HEK293 (cell line): ENCODE results near the gene C1orf52.

Experiments used
- TCF7L2 ChIP-seq: IDR thresholded peaks from 2 replicates; pipeline ENCODE4 v1.6.1; 2011; ENCODE audit warnings: low read depth, mild to moderate bottlenecking, inconsistent platforms, low read length, moderate library complexity, borderline replicate concordance
- ZNF121 ChIP-seq: fragments of 450-650 bp; formaldehyde crosslinking; IDR thresholded peaks from 2 replicates; pipeline ENCODE4 v1.5.1; 2016; ENCODE audit warnings: missing biosample characterization, missing genetic modification characterization
- TF ChIP-seq, protein P1 (sequence below): fragments of 450-650 bp; formaldehyde crosslinking; optimal IDR thresholded peaks from 2 replicates; pipeline ENCODE3; 2016; ENCODE audit warnings: missing biosample characterization, mild to moderate bottlenecking, missing genetic modification characterization
- TF ChIP-seq, protein P2 (sequence below): fragments of 450-650 bp; formaldehyde crosslinking; conservative IDR thresholded peaks from 2 replicates; pipeline ENCODE4 v1.5.1; 2016; ENCODE audit warnings: low read depth, missing biosample characterization, missing genetic modification characterization
- TF ChIP-seq, protein P3 (sequence below): fragments of 450-650 bp; formaldehyde crosslinking; IDR thresholded peaks from 2 replicates; pipeline ENCODE4 v1.5.1; 2016; ENCODE audit warnings: missing biosample characterization, missing genetic modification characterization
- TF ChIP-seq, protein P4 (sequence below): fragments of 450-650 bp; formaldehyde crosslinking; IDR thresholded peaks from 2 replicates; pipeline ENCODE4 v1.5.1; 2016; ENCODE audit warnings: missing biosample characterization, missing genetic modification characterization
- TF ChIP-seq, protein P5 (sequence below): fragments of 450-650 bp; formaldehyde crosslinking; IDR thresholded peaks from 2 replicates; pipeline ENCODE4 v1.5.1; 2016; ENCODE audit warnings: missing biosample characterization, missing genetic modification characterization
- TF ChIP-seq, protein P6 (sequence below): fragments of 450-650 bp; formaldehyde crosslinking; IDR thresholded peaks from 2 replicates; pipeline ENCODE4 v1.5.1; 2016; ENCODE audit warnings: missing biosample characterization, missing genetic modification characterization

DNA sequence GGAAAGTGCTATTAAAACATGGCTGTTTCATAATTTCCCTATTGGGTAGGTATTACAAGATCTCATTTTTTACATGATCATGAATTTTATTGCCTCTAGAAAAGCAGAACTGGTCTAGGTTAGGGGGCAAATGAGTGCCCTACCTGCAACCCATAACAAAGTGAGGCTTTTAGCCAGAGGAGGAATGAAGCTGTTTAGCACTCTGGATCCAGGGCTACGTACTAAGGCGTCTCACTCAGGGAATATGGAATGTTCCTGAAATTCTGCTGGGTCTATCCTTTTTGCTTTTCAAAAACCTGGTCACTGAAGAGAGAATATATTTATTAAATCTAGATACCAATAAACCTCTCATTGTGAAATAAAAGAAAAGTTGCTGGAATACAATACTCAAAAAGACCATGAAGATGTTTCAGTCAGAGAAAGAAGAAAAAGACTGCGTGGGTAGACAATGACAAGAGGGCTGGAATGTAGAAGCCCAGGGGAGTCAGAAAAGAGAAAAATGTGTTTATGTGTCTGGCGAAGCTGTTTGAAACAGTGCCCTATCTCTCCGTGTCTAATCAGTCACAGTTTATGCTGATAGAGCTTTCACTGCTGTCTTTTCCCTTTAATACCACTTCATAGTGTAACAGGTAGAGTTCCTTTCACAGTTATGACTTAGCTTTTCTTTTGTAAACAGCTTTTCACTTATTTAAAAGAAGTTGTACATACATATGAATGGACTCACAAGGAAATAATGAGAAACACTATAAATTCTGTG is 33.7 kb downstream of the C1orf52 start:
- TF ChIP-seq, protein P1, sequence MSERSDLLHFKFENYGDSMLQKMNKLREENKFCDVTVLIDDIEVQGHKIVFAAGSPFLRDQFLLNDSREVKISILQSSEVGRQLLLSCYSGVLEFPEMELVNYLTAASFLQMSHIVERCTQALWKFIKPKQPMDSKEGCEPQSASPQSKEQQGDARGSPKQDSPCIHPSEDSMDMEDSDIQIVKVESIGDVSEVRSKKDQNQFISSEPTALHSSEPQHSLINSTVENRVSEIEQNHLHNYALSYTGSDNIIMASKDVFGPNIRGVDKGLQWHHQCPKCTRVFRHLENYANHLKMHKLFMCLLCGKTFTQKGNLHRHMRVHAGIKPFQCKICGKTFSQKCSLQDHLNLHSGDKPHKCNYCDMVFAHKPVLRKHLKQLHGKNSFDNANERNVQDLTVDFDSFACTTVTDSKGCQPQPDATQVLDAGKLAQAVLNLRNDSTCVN, result no peak
- TF ChIP-seq, protein P2, sequence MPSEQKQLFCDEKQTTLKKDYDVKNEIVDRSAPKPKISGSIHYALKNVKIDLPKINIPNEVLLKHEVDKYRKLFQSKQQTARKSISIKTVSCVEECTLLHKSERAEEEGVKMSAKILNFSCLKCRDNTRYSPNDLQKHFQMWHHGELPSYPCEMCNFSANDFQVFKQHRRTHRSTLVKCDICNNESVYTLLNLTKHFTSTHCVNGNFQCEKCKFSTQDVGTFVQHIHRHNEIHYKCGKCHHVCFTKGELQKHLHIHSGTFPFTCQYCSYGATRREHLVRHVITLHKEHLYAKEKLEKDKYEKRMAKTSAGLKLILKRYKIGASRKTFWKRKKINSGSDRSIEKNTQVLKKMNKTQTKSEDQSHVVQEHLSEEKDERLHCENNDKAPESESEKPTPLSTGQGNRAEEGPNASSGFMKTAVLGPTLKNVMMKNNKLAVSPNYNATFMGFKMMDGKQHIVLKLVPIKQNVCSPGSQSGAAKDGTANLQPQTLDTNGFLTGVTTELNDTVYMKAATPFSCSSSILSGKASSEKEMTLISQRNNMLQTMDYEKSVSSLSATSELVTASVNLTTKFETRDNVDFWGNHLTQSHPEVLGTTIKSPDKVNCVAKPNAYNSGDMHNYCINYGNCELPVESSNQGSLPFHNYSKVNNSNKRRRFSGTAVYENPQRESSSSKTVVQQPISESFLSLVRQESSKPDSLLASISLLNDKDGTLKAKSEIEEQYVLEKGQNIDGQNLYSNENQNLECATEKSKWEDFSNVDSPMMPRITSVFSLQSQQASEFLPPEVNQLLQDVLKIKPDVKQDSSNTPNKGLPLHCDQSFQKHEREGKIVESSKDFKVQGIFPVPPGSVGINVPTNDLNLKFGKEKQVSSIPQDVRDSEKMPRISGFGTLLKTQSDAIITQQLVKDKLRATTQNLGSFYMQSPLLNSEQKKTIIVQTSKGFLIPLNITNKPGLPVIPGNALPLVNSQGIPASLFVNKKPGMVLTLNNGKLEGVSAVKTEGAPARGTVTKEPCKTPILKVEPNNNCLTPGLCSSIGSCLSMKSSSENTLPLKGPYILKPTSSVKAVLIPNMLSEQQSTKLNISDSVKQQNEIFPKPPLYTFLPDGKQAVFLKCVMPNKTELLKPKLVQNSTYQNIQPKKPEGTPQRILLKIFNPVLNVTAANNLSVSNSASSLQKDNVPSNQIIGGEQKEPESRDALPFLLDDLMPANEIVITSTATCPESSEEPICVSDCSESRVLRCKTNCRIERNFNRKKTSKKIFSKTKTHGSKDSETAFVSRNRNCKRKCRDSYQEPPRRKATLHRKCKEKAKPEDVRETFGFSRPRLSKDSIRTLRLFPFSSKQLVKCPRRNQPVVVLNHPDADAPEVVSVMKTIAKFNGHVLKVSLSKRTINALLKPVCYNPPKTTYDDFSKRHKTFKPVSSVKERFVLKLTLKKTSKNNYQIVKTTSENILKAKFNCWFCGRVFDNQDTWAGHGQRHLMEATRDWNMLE (tag by site-specific recombination), result no peak
- TF ChIP-seq ZNF121 (no peak), TCF7L2 (peak; percentile 61; the same call in 1 of the 2 replicates)
- TF ChIP-seq, protein P3, sequence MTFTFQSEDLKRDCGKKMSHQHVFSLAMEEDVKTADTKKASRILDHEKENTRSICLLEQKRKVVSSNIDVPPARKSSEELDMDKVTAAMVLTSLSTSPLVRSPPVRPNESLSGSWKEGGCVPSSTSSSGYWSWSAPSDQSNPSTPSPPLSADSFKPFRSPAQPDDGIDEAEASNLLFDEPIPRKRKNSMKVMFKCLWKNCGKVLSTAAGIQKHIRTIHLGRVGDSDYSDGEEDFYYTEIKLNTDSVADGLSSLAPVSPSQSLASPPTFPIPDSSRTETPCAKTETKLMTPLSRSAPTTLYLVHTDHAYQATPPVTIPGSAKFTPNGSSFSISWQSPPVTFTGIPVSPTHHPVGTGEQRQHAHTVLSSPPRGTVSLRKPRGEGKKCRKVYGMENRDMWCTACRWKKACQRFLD (tag by site-specific recombination), result no peak
- TF ChIP-seq, protein P4, sequence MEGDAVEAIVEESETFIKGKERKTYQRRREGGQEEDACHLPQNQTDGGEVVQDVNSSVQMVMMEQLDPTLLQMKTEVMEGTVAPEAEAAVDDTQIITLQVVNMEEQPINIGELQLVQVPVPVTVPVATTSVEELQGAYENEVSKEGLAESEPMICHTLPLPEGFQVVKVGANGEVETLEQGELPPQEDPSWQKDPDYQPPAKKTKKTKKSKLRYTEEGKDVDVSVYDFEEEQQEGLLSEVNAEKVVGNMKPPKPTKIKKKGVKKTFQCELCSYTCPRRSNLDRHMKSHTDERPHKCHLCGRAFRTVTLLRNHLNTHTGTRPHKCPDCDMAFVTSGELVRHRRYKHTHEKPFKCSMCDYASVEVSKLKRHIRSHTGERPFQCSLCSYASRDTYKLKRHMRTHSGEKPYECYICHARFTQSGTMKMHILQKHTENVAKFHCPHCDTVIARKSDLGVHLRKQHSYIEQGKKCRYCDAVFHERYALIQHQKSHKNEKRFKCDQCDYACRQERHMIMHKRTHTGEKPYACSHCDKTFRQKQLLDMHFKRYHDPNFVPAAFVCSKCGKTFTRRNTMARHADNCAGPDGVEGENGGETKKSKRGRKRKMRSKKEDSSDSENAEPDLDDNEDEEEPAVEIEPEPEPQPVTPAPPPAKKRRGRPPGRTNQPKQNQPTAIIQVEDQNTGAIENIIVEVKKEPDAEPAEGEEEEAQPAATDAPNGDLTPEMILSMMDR, result no peak
- TF ChIP-seq, protein P5, sequence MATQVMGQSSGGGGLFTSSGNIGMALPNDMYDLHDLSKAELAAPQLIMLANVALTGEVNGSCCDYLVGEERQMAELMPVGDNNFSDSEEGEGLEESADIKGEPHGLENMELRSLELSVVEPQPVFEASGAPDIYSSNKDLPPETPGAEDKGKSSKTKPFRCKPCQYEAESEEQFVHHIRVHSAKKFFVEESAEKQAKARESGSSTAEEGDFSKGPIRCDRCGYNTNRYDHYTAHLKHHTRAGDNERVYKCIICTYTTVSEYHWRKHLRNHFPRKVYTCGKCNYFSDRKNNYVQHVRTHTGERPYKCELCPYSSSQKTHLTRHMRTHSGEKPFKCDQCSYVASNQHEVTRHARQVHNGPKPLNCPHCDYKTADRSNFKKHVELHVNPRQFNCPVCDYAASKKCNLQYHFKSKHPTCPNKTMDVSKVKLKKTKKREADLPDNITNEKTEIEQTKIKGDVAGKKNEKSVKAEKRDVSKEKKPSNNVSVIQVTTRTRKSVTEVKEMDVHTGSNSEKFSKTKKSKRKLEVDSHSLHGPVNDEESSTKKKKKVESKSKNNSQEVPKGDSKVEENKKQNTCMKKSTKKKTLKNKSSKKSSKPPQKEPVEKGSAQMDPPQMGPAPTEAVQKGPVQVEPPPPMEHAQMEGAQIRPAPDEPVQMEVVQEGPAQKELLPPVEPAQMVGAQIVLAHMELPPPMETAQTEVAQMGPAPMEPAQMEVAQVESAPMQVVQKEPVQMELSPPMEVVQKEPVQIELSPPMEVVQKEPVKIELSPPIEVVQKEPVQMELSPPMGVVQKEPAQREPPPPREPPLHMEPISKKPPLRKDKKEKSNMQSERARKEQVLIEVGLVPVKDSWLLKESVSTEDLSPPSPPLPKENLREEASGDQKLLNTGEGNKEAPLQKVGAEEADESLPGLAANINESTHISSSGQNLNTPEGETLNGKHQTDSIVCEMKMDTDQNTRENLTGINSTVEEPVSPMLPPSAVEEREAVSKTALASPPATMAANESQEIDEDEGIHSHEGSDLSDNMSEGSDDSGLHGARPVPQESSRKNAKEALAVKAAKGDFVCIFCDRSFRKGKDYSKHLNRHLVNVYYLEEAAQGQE, result no peak
- TF ChIP-seq, protein P6, sequence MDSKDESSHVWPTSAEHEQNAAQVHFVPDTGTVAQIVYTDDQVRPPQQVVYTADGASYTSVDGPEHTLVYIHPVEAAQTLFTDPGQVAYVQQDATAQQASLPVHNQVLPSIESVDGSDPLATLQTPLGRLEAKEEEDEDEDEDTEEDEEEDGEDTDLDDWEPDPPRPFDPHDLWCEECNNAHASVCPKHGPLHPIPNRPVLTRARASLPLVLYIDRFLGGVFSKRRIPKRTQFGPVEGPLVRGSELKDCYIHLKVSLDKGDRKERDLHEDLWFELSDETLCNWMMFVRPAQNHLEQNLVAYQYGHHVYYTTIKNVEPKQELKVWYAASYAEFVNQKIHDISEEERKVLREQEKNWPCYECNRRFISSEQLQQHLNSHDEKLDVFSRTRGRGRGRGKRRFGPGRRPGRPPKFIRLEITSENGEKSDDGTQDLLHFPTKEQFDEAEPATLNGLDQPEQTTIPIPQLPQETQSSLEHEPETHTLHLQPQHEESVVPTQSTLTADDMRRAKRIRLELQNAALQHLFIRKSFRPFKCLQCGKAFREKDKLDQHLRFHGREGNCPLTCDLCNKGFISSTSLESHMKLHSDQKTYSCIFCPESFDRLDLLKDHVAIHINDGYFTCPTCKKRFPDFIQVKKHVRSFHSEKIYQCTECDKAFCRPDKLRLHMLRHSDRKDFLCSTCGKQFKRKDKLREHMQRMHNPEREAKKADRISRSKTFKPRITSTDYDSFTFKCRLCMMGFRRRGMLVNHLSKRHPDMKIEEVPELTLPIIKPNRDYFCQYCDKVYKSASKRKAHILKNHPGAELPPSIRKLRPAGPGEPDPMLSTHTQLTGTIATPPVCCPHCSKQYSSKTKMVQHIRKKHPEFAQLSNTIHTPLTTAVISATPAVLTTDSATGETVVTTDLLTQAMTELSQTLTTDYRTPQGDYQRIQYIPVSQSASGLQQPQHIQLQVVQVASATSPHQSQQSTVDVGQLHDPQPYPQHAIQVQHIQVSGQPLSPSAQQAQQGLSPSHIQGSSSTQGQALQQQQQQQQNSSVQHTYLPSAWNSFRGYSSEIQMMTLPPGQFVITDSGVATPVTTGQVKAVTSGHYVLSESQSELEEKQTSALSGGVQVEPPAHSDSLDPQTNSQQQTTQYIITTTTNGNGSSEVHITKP (tag by site-specific recombination), result peak; percentile 31
